IMR-90 (cell line): ENCODE results near the gene MYH6. TPM values are rescaled to one million over a fixed set of nuclear protein-coding genes. Genes with fewer than 3 reads are reported as not detected.

ENCODE experiments used
- ATAC-seq: fragments of 200-7000 bp; cut with Tn5 transposase; 2 replicates; pipeline ENCODE4 v1.9.1; 2020; ENCODE audit warnings: low read depth, mild to moderate bottlenecking, moderate library complexity
- BruUV-seq: library from RNA; stranded (reverse); fragments of 400-500 nt; replicated peaks from 2 replicates; lab custom pipeline; 2021; lab: Mats Ljungman, UMichigan
- CTCF ChIA-PET: fragments of 300-600 bp; formaldehyde crosslinking; extraction: SDS; loops from one replicate; lab custom pipeline; 2021; ENCODE audit warnings: antibody characterized with exemption; lab: Yijun Ruan, JAX
- POLR2A ChIA-PET: fragments of 300-600 bp; sonication (Branson Sonifier 250); formaldehyde crosslinking; loops from one replicate; lab custom pipeline; 2022; ENCODE audit warnings: antibody characterized with exemption; ENCODE audit not compliant: unreplicated experiment; lab: Charles Lee
- DNase-seq: peaks from one replicate; pipeline ENCODE4 v3.0.0; 2013
- H2AFZ ChIP-seq: replicated peaks from 2 replicates; pipeline ENCODE3; 2013; ENCODE audit warnings: low read length, mild to moderate bottlenecking; ENCODE audit not compliant: poor library complexity
- H2AK5ac ChIP-seq: 2 replicates; pipeline ENCODE4 v1.6.1; 2013; ENCODE audit warnings: low read depth, low read length, inconsistent platforms
- H2AK9ac ChIP-seq: replicated peaks from 2 replicates; pipeline ENCODE3; 2013; ENCODE audit warnings: mild to moderate bottlenecking, low read depth, low read length, moderate library complexity; ENCODE audit not compliant: poor library complexity
- H2BK120ac ChIP-seq: 2 replicates; pipeline ENCODE4 v1.6.1; 2013; ENCODE audit warnings: low read depth, low read length, inconsistent platforms
- H2BK15ac ChIP-seq: 3 replicates; pipeline ENCODE4 v1.6.1; 2013; ENCODE audit warnings: low read depth, low read length, inconsistent platforms
- H2BK20ac ChIP-seq: 2 replicates; pipeline ENCODE4 v1.6.1; 2013; ENCODE audit warnings: low read depth, mild to moderate bottlenecking, inconsistent platforms, low read length, moderate library complexity
- H2BK5ac ChIP-seq: 2 replicates; pipeline ENCODE4 v1.6.1; 2013; ENCODE audit warnings: mild to moderate bottlenecking, low read depth, low read length, inconsistent platforms; ENCODE audit not compliant: poor library complexity, severe bottlenecking
- H3K14ac ChIP-seq: replicated peaks from 2 replicates; pipeline ENCODE4 v1.6.1; 2013; ENCODE audit warnings: low read depth, low read length, inconsistent platforms
- H3K18ac ChIP-seq: 2 replicates; pipeline ENCODE4 v1.6.1; 2013; ENCODE audit warnings: low read depth, low read length, control low read depth
- H3K23ac ChIP-seq: 2 replicates; pipeline ENCODE4 v1.6.1; 2013; ENCODE audit warnings: low read depth, low read length, inconsistent platforms
- H3K27ac ChIP-seq: 2 replicates; pipeline ENCODE4 v1.5.1; 2013; ENCODE audit warnings: mild to moderate bottlenecking, control low read depth, low read length; ENCODE audit not compliant: insufficient read depth
- H3K27me3 ChIP-seq: 2 replicates; pipeline ENCODE4 v1.6.1; 2013; ENCODE audit warnings: low read length; ENCODE audit not compliant: control insufficient read depth, insufficient read depth
- H3K36me3 ChIP-seq: 2 replicates; pipeline ENCODE4 v1.6.1; 2013; ENCODE audit warnings: low read length, mixed read lengths; ENCODE audit not compliant: control insufficient read depth, insufficient read depth
- H3K4ac ChIP-seq: 2 replicates; pipeline ENCODE4 v1.6.1; 2013; ENCODE audit warnings: low read depth, low read length, inconsistent platforms
- H3K4me1 ChIP-seq: 2 replicates; pipeline ENCODE4 v1.6.1; 2013; ENCODE audit warnings: low read length, mixed read lengths; ENCODE audit not compliant: control insufficient read depth, insufficient read depth
- H3K4me2 ChIP-seq: 2 replicates; pipeline ENCODE4 v1.6.1; 2013; ENCODE audit warnings: low read depth, mild to moderate bottlenecking, control low read depth, low read length, moderate library complexity
- H3K4me3 ChIP-seq: 2 replicates; pipeline ENCODE4 v1.5.1; 2013; ENCODE audit warnings: low read depth, mild to moderate bottlenecking, control low read depth, low read length, moderate library complexity; ENCODE audit not compliant: insufficient read depth
- H3K56ac ChIP-seq: 2 replicates; pipeline ENCODE4 v1.6.1; 2013; ENCODE audit warnings: low read length, inconsistent platforms; ENCODE audit not compliant: insufficient read depth; ENCODE audit errors: extremely low read depth
- H3K79me1 ChIP-seq, 2 experiments: 2 replicates each; pipeline ENCODE4 v1.6.1; 2013; ENCODE audit warnings: low read length in 2 of 2, inconsistent platforms in 1 of 2, low read depth in 1 of 2
- H3K9ac ChIP-seq: 2 replicates; pipeline ENCODE4 v1.6.1; 2013; ENCODE audit warnings: low read depth, low read length, control low read depth
- H3K9me1 ChIP-seq: 2 replicates; pipeline ENCODE4 v1.6.1; 2013; ENCODE audit warnings: low read length, inconsistent platforms; ENCODE audit not compliant: insufficient read depth
- H3K9me3 ChIP-seq: 2 replicates; pipeline ENCODE4 v1.6.1; 2013; ENCODE audit warnings: low read length; ENCODE audit not compliant: control insufficient read depth, insufficient read depth
- H4K20me1 ChIP-seq: 2 replicates; pipeline ENCODE4 v1.6.1; 2013; ENCODE audit warnings: low read length, inconsistent platforms; ENCODE audit not compliant: insufficient read depth
- H4K5ac ChIP-seq: 2 replicates; pipeline ENCODE4 v1.6.1; 2013; ENCODE audit warnings: mild to moderate bottlenecking, low read depth, low read length, control low read depth
- H4K8ac ChIP-seq, 2 experiments: 2 replicates each; pipeline ENCODE4 v1.6.1; 2013; ENCODE audit warnings: low read depth in 2 of 2, low read length in 2 of 2, control low read depth in 1 of 2, inconsistent platforms in 1 of 2
- H4K91ac ChIP-seq: 2 replicates; pipeline ENCODE4 v1.6.1; 2013; ENCODE audit warnings: low read depth, low read length, inconsistent platforms; ENCODE audit not compliant: insufficient read depth
- BHLHE40 ChIP-seq: fragments of 150-350 bp; IDR thresholded peaks from 2 replicates; pipeline ENCODE4 v1.6.1; 2016; ENCODE audit warnings: mild to moderate bottlenecking, low read depth, low read length
- CEBPB ChIP-seq: IDR thresholded peaks from 2 replicates; pipeline ENCODE4 v1.6.1; 2012; ENCODE audit warnings: low read depth, low read length, improper control_type of control experiment
- FOS ChIP-seq: fragments of 150-350 bp; IDR thresholded peaks from 2 replicates; pipeline ENCODE4 v1.6.1; 2016; ENCODE audit warnings: low read depth, low read length
- MAFK ChIP-seq: IDR thresholded peaks from 2 replicates; pipeline ENCODE4 v1.6.1; 2012; ENCODE audit warnings: low read depth, low read length, improper control_type of control experiment
- MAZ ChIP-seq: IDR thresholded peaks from 2 replicates; pipeline ENCODE4 v1.6.1; 2012; ENCODE audit warnings: low read depth, mild to moderate bottlenecking, low read length, improper control_type of control experiment, moderate library complexity, borderline replicate concordance
- NFE2L2 ChIP-seq: fragments of 150-350 bp; IDR thresholded peaks from 2 replicates; pipeline ENCODE4 v1.6.1; 2016; ENCODE audit warnings: low read depth, mild to moderate bottlenecking, low read length
- POLR2A ChIP-seq: IDR thresholded peaks from 2 replicates; pipeline ENCODE4 v1.6.1; 2012; ENCODE audit warnings: mild to moderate bottlenecking, low read depth, low read length
- RAD21 ChIP-seq: IDR thresholded peaks from 2 replicates; pipeline ENCODE4 v1.6.1; 2012; ENCODE audit warnings: low read length, improper control_type of control experiment
- RCOR1 ChIP-seq: IDR thresholded peaks from 2 replicates; pipeline ENCODE4 v1.6.1; 2012; ENCODE audit warnings: mild to moderate bottlenecking, low read length, improper control_type of control experiment; ENCODE audit not compliant: insufficient replicate concordance
- SMC3 ChIP-seq: fragments of 150-350 bp; IDR thresholded peaks from 2 replicates; pipeline ENCODE4 v1.6.1; 2016; ENCODE audit warnings: low read depth, mild to moderate bottlenecking, antibody characterized with exemption, low read length, moderate library complexity
- WGBS, 2 experiments: methylation state at CpG; one replicate each; pipeline versions ENCODE4 v1.1.5 to v1.1.7; 2013; ENCODE audit warnings: missing lambda C conversion rate in 2 of 2; ENCODE audit not compliant: insufficient read length in 1 of 2; ENCODE audit errors: extremely low coverage in 2 of 2; 5-methylcytosine and 5-hydroxymethylcytosine counted together
- dilution Hi-C: fragments of 300-500 bp; cut with HindIII; formaldehyde crosslinking; loops from one replicate; pipeline ENCODE4 v1.14.3; 2018; ENCODE audit warnings: low sequenced_read_pairs; ENCODE audit not compliant: unreplicated experiment
- in situ Hi-C: fragments of 300-500 bp; cut with MboI; formaldehyde crosslinking; loops from 3 replicates; pipeline ENCODE4 v1.14.3; 2019; ENCODE audit warnings: low sequenced_read_pairs, inconsistent platforms, mixed read lengths
- intact Hi-C: fragments of 100-400 bp; cut with micrococcal nuclease; formaldehyde crosslinking; loops from 2 replicates; pipeline ENCODE4 v1.10.0; 2022
- polyA plus RNA-seq, 3 experiments: library from polyadenylated mRNA; depleted of rRNA; stranded (reverse); fragments of >200 nt; gene quantifications; 2 replicates each; pipeline ENCODE4 v1.2.3, GENCODE V29; 2012; ENCODE audit warnings: low replicate concordance in 1 of 3
- total RNA-seq: library from RNA; depleted of rRNA; stranded (reverse); fragments of >200 nt; gene quantifications from 2 replicates; pipeline ENCODE4 v1.2.3, GENCODE V29; 2012
- TF ChIP-seq, protein P1 (sequence below): conservative IDR thresholded peaks from 2 replicates; pipeline ENCODE4 v1.5.1; 2012; ENCODE audit warnings: mild to moderate bottlenecking, low read depth, low read length, improper control_type of control experiment
- TF ChIP-seq, protein P2 (sequence below): fragments of 150-350 bp; IDR thresholded peaks from 2 replicates; pipeline ENCODE4 v1.6.1; 2016; ENCODE audit warnings: low read depth, mild to moderate bottlenecking, low read length, moderate library complexity, borderline replicate concordance

The MYH6 gene
- total and polyA plus RNA-seq, 2 of the 4 experiments (the other 2 are of a cell fraction) = not detected

DNA sequence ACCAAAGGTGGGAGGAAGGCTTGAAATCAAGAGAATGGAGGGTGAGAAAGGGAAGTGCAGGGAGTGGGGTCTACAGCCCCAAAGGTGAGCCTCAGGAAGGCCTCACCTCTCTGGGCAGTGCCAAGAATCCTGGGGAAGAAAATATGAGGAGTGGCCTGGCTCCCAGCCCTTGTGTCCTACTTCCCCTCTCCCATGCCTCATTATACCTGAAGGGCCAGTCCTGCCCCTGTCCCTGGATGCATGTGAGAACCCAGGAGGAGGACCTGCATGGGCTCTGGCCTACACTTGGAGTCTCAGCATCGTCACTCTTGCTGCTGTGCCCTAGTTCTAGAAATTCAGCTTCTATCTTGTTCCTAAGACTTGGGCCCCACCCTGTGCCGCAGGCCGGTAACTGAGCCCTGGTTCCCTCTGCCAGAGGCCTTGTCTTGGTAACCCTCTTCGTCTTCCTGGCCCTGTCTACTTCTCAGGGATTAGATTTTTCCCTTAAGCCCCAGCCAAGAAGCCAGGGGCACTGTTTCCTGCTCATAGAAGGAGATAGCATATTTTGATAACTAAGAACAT is 38.3 kb upstream of the MYH6 start (continued):
- TF ChIP-seq, protein P1, sequence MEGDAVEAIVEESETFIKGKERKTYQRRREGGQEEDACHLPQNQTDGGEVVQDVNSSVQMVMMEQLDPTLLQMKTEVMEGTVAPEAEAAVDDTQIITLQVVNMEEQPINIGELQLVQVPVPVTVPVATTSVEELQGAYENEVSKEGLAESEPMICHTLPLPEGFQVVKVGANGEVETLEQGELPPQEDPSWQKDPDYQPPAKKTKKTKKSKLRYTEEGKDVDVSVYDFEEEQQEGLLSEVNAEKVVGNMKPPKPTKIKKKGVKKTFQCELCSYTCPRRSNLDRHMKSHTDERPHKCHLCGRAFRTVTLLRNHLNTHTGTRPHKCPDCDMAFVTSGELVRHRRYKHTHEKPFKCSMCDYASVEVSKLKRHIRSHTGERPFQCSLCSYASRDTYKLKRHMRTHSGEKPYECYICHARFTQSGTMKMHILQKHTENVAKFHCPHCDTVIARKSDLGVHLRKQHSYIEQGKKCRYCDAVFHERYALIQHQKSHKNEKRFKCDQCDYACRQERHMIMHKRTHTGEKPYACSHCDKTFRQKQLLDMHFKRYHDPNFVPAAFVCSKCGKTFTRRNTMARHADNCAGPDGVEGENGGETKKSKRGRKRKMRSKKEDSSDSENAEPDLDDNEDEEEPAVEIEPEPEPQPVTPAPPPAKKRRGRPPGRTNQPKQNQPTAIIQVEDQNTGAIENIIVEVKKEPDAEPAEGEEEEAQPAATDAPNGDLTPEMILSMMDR = no peak
- TF ChIP-seq MAFK = no peak

GRCh38 chr14:23445773-23446172 is 37.7 kb upstream of the MYH6 start:
- ATAC-seq (no peak), DNase-seq (no peak)
- Histone ChIP-seq H3K36me3 (no peaks in the 10 kb centered on the region), H2BK15ac (no peak overlapping the region), H3K56ac (no peak overlapping the region), H3K9ac (no peak overlapping the region), H3K9me1 (no peaks in the 10 kb centered on the region), H3K4me3 (no peak overlapping the region), H2AFZ (no peak overlapping the region), H3K9me3 (no peaks in the 10 kb centered on the region), H3K27me3 (peaks cover 15% of the 10 kb centered on the region), H2BK120ac (no peak overlapping the region), H3K4me1 (no peaks in the 10 kb centered on the region), H4K8ac (no peak overlapping the region), H3K79me1 (no peaks in the 10 kb centered on the region), H2AK5ac (no peak overlapping the region), H2BK20ac (no peak overlapping the region), H4K91ac (no peak overlapping the region), H4K5ac (no peak overlapping the region), H4K20me1 (no peaks in the 10 kb centered on the region), H3K4ac (no peak overlapping the region), H3K23ac (no peak overlapping the region), H2AK9ac (no peak overlapping the region), H3K4me2 (no peak overlapping the region), H3K27ac (no peak overlapping the region), H2BK5ac (no peak overlapping the region), H3K18ac (no peak overlapping the region), H3K14ac (no peak overlapping the region)
- dilution Hi-C loops (no loop called here), in situ Hi-C loops (no loop called here), intact Hi-C loops (no loop called here)
- CTCF ChIA-PET = no interaction called here
- TF ChIP-seq, protein P2, sequence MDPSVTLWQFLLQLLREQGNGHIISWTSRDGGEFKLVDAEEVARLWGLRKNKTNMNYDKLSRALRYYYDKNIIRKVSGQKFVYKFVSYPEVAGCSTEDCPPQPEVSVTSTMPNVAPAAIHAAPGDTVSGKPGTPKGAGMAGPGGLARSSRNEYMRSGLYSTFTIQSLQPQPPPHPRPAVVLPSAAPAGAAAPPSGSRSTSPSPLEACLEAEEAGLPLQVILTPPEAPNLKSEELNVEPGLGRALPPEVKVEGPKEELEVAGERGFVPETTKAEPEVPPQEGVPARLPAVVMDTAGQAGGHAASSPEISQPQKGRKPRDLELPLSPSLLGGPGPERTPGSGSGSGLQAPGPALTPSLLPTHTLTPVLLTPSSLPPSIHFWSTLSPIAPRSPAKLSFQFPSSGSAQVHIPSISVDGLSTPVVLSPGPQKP = no peak
- TF ChIP-seq NFE2L2 = no peak
- TF ChIP-seq RAD21 = no peak
- TF ChIP-seq MAZ = no peak
- no peak for TF ChIP-seq SMC3
- no peak for TF ChIP-seq FOS
- TF ChIP-seq, protein P1 = no peak
- TF ChIP-seq RCOR1 = no peak
- no peak for TF ChIP-seq BHLHE40
- no peak for TF ChIP-seq MAFK
- TF ChIP-seq POLR2A = no peak
- TF ChIP-seq CEBPB = no peak
- no TSS peak for BruUV-seq
- POLR2A ChIA-PET = no interaction called here
- WGBS, 2 experiments = no CpG with 5 or more reads among the region's 4 CpGs
